Ishikawa (cell line): ENCODE data around the gene SREBF2.

Experiments
- CREB1 ChIP-seq: IDR thresholded peaks from 2 replicates; pipeline ENCODE4 v1.6.1; 2012; ENCODE audit warnings: low read depth
- MAX ChIP-seq: IDR thresholded peaks from 2 replicates; pipeline ENCODE4 v1.6.1; 2012
- RAD21 ChIP-seq: IDR thresholded peaks from 2 replicates; pipeline ENCODE4 v1.6.1; 2012; ENCODE audit warnings: low read depth
- YY1 ChIP-seq: IDR thresholded peaks from 2 replicates; pipeline ENCODE4 v1.6.1; 2012; ENCODE audit warnings: low read depth
- TF ChIP-seq, protein P1 (sequence below): IDR thresholded peaks from 2 replicates; pipeline ENCODE4 v1.6.1; 2012; ENCODE audit warnings: low read depth, mild to moderate bottlenecking

- TF ChIP-seq, protein P1, sequence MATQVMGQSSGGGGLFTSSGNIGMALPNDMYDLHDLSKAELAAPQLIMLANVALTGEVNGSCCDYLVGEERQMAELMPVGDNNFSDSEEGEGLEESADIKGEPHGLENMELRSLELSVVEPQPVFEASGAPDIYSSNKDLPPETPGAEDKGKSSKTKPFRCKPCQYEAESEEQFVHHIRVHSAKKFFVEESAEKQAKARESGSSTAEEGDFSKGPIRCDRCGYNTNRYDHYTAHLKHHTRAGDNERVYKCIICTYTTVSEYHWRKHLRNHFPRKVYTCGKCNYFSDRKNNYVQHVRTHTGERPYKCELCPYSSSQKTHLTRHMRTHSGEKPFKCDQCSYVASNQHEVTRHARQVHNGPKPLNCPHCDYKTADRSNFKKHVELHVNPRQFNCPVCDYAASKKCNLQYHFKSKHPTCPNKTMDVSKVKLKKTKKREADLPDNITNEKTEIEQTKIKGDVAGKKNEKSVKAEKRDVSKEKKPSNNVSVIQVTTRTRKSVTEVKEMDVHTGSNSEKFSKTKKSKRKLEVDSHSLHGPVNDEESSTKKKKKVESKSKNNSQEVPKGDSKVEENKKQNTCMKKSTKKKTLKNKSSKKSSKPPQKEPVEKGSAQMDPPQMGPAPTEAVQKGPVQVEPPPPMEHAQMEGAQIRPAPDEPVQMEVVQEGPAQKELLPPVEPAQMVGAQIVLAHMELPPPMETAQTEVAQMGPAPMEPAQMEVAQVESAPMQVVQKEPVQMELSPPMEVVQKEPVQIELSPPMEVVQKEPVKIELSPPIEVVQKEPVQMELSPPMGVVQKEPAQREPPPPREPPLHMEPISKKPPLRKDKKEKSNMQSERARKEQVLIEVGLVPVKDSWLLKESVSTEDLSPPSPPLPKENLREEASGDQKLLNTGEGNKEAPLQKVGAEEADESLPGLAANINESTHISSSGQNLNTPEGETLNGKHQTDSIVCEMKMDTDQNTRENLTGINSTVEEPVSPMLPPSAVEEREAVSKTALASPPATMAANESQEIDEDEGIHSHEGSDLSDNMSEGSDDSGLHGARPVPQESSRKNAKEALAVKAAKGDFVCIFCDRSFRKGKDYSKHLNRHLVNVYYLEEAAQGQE = no peak
- TF ChIP-seq MAX = no peak
- TF ChIP-seq CREB1 = no peak
- no peak for TF ChIP-seq YY1
- no peak for TF ChIP-seq RAD21
Observed at GRCh38 chr22:41818596-41818995, 14.3 kb upstream of the SREBF2 start.
